NCI-H82 (cell line): ENCODE measurements around the gene OR2B2.

Experiments
- DNase-seq: peaks from one replicate; lab custom pipeline; 2025; lab: John Stamatoyannopoulos, UW

Gene OR2B2

GRCh38 chr6:27866357-27867050 lies 45.7 kb downstream of the OR2B2 start:
- DNase-seq, result peak; percentile 95

- DNase-seq, result peak; percentile 91
Observed at GRCh38 chr6:27865850-27866356, 46.3 kb downstream of the OR2B2 start.

- DNase-seq, result peak; percentile 79
Observed at GRCh38 chr6:27864906-27865849, 47.0 kb downstream of the OR2B2 start.

- no peak for DNase-seq
Observed at GRCh38 chr6:27863962-27864905, 48.0 kb downstream of the OR2B2 start.

- DNase-seq, result no peak
Observed at GRCh38 chr6:27862396-27863066, 49.7 kb downstream of the OR2B2 start.

GRCh38 chr6:27861861-27862260 lies 50.3 kb downstream of the OR2B2 start:
- DNase-seq, result no peak

GRCh38 chr6:27861276-27861840 lies 50.8 kb downstream of the OR2B2 start:
- DNase-seq, result no peak
